ENCODE results near the gene PSMD1. TPM values are rescaled to one million over a fixed set of nuclear protein-coding genes. Genes with fewer than 3 reads are reported as not detected.
"Not testable (repeated sequence)": the region's sequence is repeated elsewhere in the genome, so short reads cannot be mapped to it uniquely, and the experiment has no call there.

Gene PSMD1
- total RNA-seq, 4 donors from 2014 or later, result 24.3 to 85.3 (median 74.7) TPM

DNA sequence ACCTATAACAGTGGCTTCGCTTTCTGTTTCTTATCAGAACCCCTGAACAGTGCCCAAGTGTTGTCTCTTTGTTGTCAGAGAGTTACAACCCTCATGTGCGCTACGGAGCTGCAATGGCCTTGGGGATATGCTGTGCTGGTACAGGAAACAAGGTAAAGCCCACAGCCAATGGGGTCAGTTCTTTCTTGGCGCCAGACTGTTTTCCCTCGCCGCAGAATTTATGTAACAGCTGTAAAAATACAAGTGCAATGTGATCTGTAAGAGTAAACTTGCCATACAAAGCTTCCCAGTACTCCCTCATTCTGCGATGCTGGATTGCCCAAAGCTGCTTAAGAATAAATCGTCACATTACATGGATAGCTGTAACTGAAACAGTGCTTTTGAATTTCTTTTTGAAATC is 82.0 kb downstream of the PSMD1 start:
- DNase-seq, result no peak
- whole genome bisulfite sequencing, 2 donors (ENCODE audit: low coverage in 1 of 2), result 55 to 57% methylated on average over 4 to 8 of the region's 8 CpGs

DNA sequence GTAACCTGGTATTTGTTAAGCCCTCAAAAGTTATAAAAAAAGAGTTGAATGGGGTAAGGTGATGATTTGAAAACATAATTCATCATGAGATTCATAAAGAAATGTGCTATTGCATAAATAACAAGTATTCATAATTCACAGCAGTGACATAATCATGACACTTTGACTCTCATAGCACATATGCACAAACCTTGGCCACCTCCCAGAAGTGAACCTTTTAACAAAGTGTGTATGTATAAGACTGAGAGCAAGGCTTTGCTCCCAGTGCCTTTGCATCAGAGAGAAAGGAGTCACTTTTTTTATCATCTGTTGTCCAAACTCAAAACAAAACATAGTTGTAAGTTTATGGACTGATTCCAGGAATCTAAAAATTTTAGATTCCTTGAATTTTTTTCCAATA is 83.1 kb downstream of the PSMD1 start:
- intact Hi-C loops (cut with DNase I; ENCODE audit: low total_unique reads), result no loop called here
- in situ Hi-C loops (cut with MboI; ENCODE audit: low pct_ligation_motif_present in 1 of 4, low pct_unique_long_range_greater_than_20kb in 1 of 4, low sequenced_read_pairs in 3 of 4), result no loop called here
- TF ChIP-seq POLR2A (IDR thresholded peaks at IDR 0.05) (no peak), EP300 (IDR thresholded peaks at IDR 0.05; ENCODE audit: low read depth) (no peak), POLR2AphosphoS5 (IDR thresholded peaks at IDR 0.05) (no peak)
- TF ChIP-seq, protein P1, sequence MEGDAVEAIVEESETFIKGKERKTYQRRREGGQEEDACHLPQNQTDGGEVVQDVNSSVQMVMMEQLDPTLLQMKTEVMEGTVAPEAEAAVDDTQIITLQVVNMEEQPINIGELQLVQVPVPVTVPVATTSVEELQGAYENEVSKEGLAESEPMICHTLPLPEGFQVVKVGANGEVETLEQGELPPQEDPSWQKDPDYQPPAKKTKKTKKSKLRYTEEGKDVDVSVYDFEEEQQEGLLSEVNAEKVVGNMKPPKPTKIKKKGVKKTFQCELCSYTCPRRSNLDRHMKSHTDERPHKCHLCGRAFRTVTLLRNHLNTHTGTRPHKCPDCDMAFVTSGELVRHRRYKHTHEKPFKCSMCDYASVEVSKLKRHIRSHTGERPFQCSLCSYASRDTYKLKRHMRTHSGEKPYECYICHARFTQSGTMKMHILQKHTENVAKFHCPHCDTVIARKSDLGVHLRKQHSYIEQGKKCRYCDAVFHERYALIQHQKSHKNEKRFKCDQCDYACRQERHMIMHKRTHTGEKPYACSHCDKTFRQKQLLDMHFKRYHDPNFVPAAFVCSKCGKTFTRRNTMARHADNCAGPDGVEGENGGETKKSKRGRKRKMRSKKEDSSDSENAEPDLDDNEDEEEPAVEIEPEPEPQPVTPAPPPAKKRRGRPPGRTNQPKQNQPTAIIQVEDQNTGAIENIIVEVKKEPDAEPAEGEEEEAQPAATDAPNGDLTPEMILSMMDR (IDR thresholded peaks at IDR 0.05), result no peak

More for the DNA sequence above, 82.0 kb downstream of the PSMD1 start:
- H3K27me3 ChIP-seq, result no peaks in the 10 kb centered on the region
- in situ Hi-C loops (cut with MboI; ENCODE audit: low pct_ligation_motif_present in 1 of 4, low pct_unique_long_range_greater_than_20kb in 1 of 4, low sequenced_read_pairs in 3 of 4) (no loop called here), intact Hi-C loops (cut with DNase I; ENCODE audit: low total_unique reads) (no loop called here)
- no peak overlapping the region for H3K4me3 ChIP-seq
- H3K36me3 ChIP-seq, result no peaks in the 10 kb centered on the region
- no peaks in the 10 kb centered on the region for H3K9me3 ChIP-seq
- peak overlapping the region in 2 of 4 donors; percentile 1 to 17 for H3K27ac ChIP-seq
- TF ChIP-seq EP300 (IDR thresholded peaks at IDR 0.05; ENCODE audit: low read depth) (no peak), POLR2A (IDR thresholded peaks at IDR 0.05) (no peak), POLR2AphosphoS5 (IDR thresholded peaks at IDR 0.05) (no peak)
- TF ChIP-seq, protein P1 (IDR thresholded peaks at IDR 0.05), result no peak
- peaks cover 0 to 4% (median 0%) of the 10 kb centered on the region in 4 donors for H3K4me1 ChIP-seq

DNA sequence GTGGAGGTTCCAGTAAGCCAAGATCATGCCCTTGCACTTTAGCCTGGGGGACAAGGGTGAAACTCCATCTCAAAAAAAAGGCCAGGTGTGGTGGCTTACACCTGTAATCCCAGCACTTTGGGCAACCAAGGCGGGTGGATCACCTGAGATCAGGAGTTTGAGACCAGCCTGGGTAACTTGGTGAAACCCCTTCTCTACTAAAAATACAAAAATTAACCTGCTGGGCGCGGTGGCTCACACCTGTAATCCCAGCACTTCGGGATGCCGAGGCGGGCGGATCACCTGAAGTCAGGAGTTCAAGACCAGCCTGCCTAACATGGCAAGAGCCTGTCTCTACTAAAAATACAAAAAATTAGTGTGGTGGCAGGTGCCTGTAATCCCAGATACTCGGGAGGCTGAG is 84.1 kb downstream of the PSMD1 start:
- in situ Hi-C loops (cut with MboI; ENCODE audit: low pct_ligation_motif_present in 1 of 4, low pct_unique_long_range_greater_than_20kb in 1 of 4, low sequenced_read_pairs in 3 of 4); H3K36me3 ChIP-seq; DNase-seq; H3K9me3 ChIP-seq; intact Hi-C loops (cut with DNase I; ENCODE audit: low total_unique reads); H3K27me3 ChIP-seq; H3K4me1 ChIP-seq; H3K4me3 ChIP-seq; H3K27ac ChIP-seq: not testable (repeated sequence)
- 98% methylated on average over 8 of the region's 8 CpGs; no CpG with 5 or more reads in 1 of the 2 donors for WGBS, 2 donors (ENCODE audit: low coverage in 1 of 2)

More for the DNA sequence above, 83.1 kb downstream of the PSMD1 start:
- H3K9me3 ChIP-seq, result no peaks in the 10 kb centered on the region
- no peak overlapping the region for H3K4me3 ChIP-seq
- no peak overlapping the region for H3K27ac ChIP-seq
- H3K4me1 ChIP-seq, result peaks cover 0 to 4% (median 0%) of the 10 kb centered on the region in 4 donors
- DNase-seq, result no peak
- no peaks in the 10 kb centered on the region for H3K27me3 ChIP-seq
- H3K36me3 ChIP-seq, result no peaks in the 10 kb centered on the region

DNA sequence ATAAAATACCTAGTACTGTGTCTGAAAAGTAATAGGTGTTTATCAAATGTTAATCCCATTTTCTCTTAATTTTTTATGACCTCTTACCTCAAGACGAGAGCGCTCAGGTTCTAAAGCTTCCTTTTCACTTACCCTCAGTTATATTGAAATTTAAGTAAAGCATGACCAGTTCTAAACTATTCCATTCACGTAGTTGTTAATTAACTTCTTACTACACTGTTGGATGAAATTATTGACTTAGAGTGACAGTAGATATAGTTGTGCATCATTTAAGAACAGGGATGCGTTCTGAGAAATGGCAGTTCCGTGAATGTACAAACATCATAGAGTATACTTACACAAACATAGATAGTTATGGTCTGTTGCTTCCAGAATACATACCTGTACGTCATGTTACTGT is 88.2 kb downstream of the PSMD1 start:
- H3K36me3 ChIP-seq, result no peaks in the 10 kb centered on the region
- TF ChIP-seq, protein P1 (IDR thresholded peaks at IDR 0.05), result no peak
- TF ChIP-seq EP300 (IDR thresholded peaks at IDR 0.05; ENCODE audit: low read depth) (no peak), POLR2A (IDR thresholded peaks at IDR 0.05) (no peak), POLR2AphosphoS5 (IDR thresholded peaks at IDR 0.05) (no peak)
- no peaks in the 10 kb centered on the region for H3K9me3 ChIP-seq
- no peaks in the 10 kb centered on the region for H3K27me3 ChIP-seq
- H3K4me1 ChIP-seq, result no peaks in the 10 kb centered on the region
- H3K27ac ChIP-seq, result no peak overlapping the region
- in situ Hi-C loops (cut with MboI; ENCODE audit: low pct_ligation_motif_present in 1 of 4, low pct_unique_long_range_greater_than_20kb in 1 of 4, low sequenced_read_pairs in 3 of 4), result no loop called here
- no peak overlapping the region for H3K4me3 ChIP-seq
- DNase-seq, result no peak
- intact Hi-C loops (cut with DNase I; ENCODE audit: low total_unique reads), result no loop called here
- WGBS, 2 donors (ENCODE audit: low coverage in 1 of 2), result 93 to 96% methylated on average over 6 of the region's 6 CpGs

DNA sequence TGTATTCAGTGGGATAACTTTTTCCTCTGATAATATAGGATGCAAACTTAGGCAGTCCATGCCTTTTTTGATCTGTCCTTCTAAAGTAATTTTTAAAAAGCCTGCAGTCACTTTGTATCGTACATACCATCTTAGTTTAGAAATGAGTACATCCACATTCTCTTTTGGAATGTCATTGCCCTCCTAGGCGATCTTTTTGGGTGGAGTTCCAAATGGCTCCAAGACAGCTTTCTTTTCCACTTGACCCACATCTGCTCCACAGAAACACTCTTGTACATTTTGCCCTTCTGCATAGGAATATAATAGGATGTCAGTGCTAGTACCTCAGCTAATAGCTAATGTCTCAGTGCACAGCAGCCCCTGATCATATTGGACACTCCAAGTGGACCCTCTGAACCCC is 90.0 kb downstream of the PSMD1 start:
- in situ Hi-C loops (cut with MboI; ENCODE audit: low pct_ligation_motif_present in 1 of 4, low pct_unique_long_range_greater_than_20kb in 1 of 4, low sequenced_read_pairs in 3 of 4), result no loop called here
- WGBS, 2 donors (ENCODE audit: low coverage in 1 of 2), result 80 to 88% methylated on average over 1 to 2 of the region's 2 CpGs
- H3K9me3 ChIP-seq, result no peaks in the 10 kb centered on the region

More for the DNA sequence above, 90.0 kb downstream of the PSMD1 start:
- no peak overlapping the region for H3K27ac ChIP-seq
- H3K36me3 ChIP-seq, result no peaks in the 10 kb centered on the region
- H3K4me3 ChIP-seq, result no peak overlapping the region
- no peaks in the 10 kb centered on the region for H3K27me3 ChIP-seq
- intact Hi-C loops (cut with DNase I; ENCODE audit: low total_unique reads), result no loop called here
- no peaks in the 10 kb centered on the region for H3K4me1 ChIP-seq
- TF ChIP-seq POLR2AphosphoS5 (IDR thresholded peaks at IDR 0.05), result no peak
- TF ChIP-seq, protein P1 (IDR thresholded peaks at IDR 0.05), result no peak
- no peak for TF ChIP-seq POLR2A (IDR thresholded peaks at IDR 0.05)
- no peak for TF ChIP-seq EP300 (IDR thresholded peaks at IDR 0.05; ENCODE audit: low read depth)
- no peak for DNase-seq
